Coronary artery (tissue), 2 donors: Measurements from ENCODE around the gene SH3TC2.

Experiments
- DNase-seq: peaks from one replicate; pipeline ENCODE4 v3.0.0-alpha.2; 2017; ENCODE audit warnings: low spot score
- H3K27ac ChIP-seq, 2 donors: fragments of 200-600 bp; sonication (generic); one replicate each; pipeline ENCODE4 v1.5.1; 2016 to 2019
- H3K4me3 ChIP-seq: fragments of 200-600 bp; sonication (generic); 2 replicates; pipeline ENCODE4 v1.5.1; 2016; ENCODE audit warnings: mild to moderate bottlenecking, moderate library complexity
- CTCF ChIP-seq: fragments of 200-600 bp; sonication (generic); IDR thresholded peaks from one replicate; pipeline ENCODE4 v1.5.1; 2019; ENCODE audit warnings: antibody characterized with exemption

SH3TC2 gene

GRCh38 chr5:148996270-148996669, 66.6 kb downstream of the SH3TC2 start:
- TF ChIP-seq CTCF, result no peak
- no peak for DNase-seq
- H3K27ac ChIP-seq, result no peak overlapping the region

GRCh38 chr5:148995791-148996190, 67.1 kb downstream of the SH3TC2 start:
- H3K27ac ChIP-seq, result no peak overlapping the region
- no peak for TF ChIP-seq CTCF
- DNase-seq, result no peak
- H3K4me3 ChIP-seq, result no peak overlapping the region

More at GRCh38 chr5:148996270-148996669, 66.6 kb downstream of the SH3TC2 start:
- H3K4me3 ChIP-seq, result no peak overlapping the region

GRCh38 chr5:148993283-148993936, 69.5 kb downstream of the SH3TC2 start:
- H3K27ac ChIP-seq, result no peak overlapping the region
- TF ChIP-seq CTCF, result no peak
- no peak overlapping the region for H3K4me3 ChIP-seq
- DNase-seq, result no peak

- Histone ChIP-seq H3K27ac (no peak overlapping the region), H3K4me3 (no peak overlapping the region)
- DNase-seq, result no peak
- no peak for TF ChIP-seq CTCF
These were observed 70.6 kb downstream of the SH3TC2 start for GRCh38 chr5:148992265-148992664.

- H3K4me3 ChIP-seq, result no peak overlapping the region
- no peak for DNase-seq
- no peak overlapping the region for H3K27ac ChIP-seq
- no peak for TF ChIP-seq CTCF
These were observed 71.3 kb downstream of the SH3TC2 start for GRCh38 chr5:148991566-148991965.

- no peak for TF ChIP-seq CTCF
- no peak overlapping the region for H3K4me3 ChIP-seq
- DNase-seq, result no peak
- no peak overlapping the region for H3K27ac ChIP-seq
These were observed 72.0 kb downstream of the SH3TC2 start for GRCh38 chr5:148990817-148991216.

- H3K4me3 ChIP-seq, result no peak overlapping the region
- DNase-seq, result no peak
- TF ChIP-seq CTCF, result no peak
- no peak overlapping the region for H3K27ac ChIP-seq
These were observed 73.3 kb downstream of the SH3TC2 start for GRCh38 chr5:148989567-148989966.
